ENCODE measurements around the gene BICDL2. TPM values are rescaled to one million over a fixed set of nuclear protein-coding genes. Genes with fewer than 3 reads are reported as not detected.

Gene BICDL2
- total and polyA plus RNA-seq, 2 donors (not counting 3 experiments of a cell fraction or from before 2014, with no cell fraction given): not detected

DNA sequence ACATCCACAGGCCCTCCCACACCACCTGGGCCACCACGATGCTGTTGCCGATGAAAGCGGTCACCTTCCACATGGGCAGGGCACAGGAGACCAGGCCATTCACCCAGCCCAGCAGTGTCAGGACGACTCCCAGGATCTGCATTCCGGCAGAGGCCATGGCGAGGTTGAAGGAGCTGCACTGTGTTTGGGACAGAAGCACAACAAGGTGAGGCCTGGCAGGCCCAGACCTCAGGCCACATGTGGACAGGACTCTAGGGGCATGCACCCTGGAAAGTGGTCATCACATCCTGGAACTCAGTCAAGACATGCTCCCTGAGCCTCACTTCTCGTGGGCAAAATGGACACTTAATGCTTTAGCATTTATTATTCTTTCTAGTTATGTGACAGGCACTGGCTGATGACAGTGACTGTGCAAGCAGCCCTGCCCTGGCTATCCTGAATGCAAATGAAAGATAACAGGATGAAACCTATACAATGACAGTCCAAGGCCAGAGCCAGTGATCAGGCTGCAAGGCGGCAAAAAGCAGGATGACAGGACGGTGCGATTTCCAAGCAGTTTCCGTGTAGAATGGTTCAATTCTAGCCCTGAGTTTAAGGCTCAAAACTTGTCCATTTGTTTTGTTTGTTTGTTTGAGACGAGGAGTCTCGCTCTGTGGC, 20.8 kb downstream of the BICDL2 start:
- no peaks in the 10 kb centered on the region for H3K9me3 ChIP-seq (replicated peaks; ENCODE audit: control insufficient read depth, insufficient read depth, low read length)
- no peaks in the 10 kb centered on the region for H3K36me3 ChIP-seq (ENCODE audit: control insufficient read depth in 2 of 2, extremely low read depth in 1 of 2, insufficient read depth in 2 of 2, low read length in 2 of 2)
- H2AFZ ChIP-seq (ENCODE audit: low read depth, low read length): no peak overlapping the region
- BruUV-seq (replicated peaks): no TSS peak
- dilution Hi-C loops (cut with MboI; ENCODE audit: extremely low pct_ligation_motif_present, low sequenced_read_pairs) (no loop called here), intact Hi-C loops (cut with micrococcal nuclease) (no loop called here)
- H3K27ac ChIP-seq (ENCODE audit: insufficient read depth, low read depth, low read length): no peak overlapping the region
- no peak for FAIRE-seq
- H3K4me2 ChIP-seq (ENCODE audit: insufficient read depth, low read length): no peak overlapping the region
- no peak for DNase-seq (ENCODE audit: low read depth, low spot score)
- TF ChIP-seq POLR2A (IDR thresholded peaks at IDR 0.05; ENCODE audit: low read depth, low read length) (no peak), GATA2 (IDR thresholded peaks at IDR 0.05; ENCODE audit: insufficient read depth, insufficient read length, low read depth, low read length) (no peak), MYC (IDR thresholded peaks at IDR 0.05; ENCODE audit: low read depth, low read length) (no peak), EZH2 (IDR thresholded peaks at IDR 0.05; ENCODE audit: borderline replicate concordance, low read depth, low read length, severe bottlenecking) (no peak), JUN (IDR thresholded peaks at IDR 0.05; ENCODE audit: borderline replicate concordance, insufficient read depth, insufficient read length, low read depth) (no peak), FOS (IDR thresholded peaks at IDR 0.05; ENCODE audit: borderline replicate concordance, insufficient read depth, low read length) (no peak), POLR2AphosphoS5 (IDR thresholded peaks at IDR 0.05; ENCODE audit: insufficient read depth, low read depth, low read length) (no peak)
- TF ChIP-seq, protein P1, sequence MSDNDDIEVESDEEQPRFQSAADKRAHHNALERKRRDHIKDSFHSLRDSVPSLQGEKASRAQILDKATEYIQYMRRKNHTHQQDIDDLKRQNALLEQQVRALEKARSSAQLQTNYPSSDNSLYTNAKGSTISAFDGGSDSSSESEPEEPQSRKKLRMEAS (IDR thresholded peaks at IDR 0.05; ENCODE audit: insufficient read depth, insufficient read length): no peak
- TF ChIP-seq, protein P2, sequence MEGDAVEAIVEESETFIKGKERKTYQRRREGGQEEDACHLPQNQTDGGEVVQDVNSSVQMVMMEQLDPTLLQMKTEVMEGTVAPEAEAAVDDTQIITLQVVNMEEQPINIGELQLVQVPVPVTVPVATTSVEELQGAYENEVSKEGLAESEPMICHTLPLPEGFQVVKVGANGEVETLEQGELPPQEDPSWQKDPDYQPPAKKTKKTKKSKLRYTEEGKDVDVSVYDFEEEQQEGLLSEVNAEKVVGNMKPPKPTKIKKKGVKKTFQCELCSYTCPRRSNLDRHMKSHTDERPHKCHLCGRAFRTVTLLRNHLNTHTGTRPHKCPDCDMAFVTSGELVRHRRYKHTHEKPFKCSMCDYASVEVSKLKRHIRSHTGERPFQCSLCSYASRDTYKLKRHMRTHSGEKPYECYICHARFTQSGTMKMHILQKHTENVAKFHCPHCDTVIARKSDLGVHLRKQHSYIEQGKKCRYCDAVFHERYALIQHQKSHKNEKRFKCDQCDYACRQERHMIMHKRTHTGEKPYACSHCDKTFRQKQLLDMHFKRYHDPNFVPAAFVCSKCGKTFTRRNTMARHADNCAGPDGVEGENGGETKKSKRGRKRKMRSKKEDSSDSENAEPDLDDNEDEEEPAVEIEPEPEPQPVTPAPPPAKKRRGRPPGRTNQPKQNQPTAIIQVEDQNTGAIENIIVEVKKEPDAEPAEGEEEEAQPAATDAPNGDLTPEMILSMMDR (IDR thresholded peaks at IDR 0.05; ENCODE audit: extremely low read depth in 1 of 2, insufficient read depth in 1 of 2, low read depth in 1 of 2, low read length in 2 of 2): no peak
- H3K9ac ChIP-seq (replicated peaks; ENCODE audit: extremely low read depth, insufficient read depth, low read length): no peak overlapping the region
- ChIA-PET POLR2A (no interaction called here), CTCF (no interaction called here)
- no peaks in the 10 kb centered on the region for H3K9me1 ChIP-seq (replicated peaks; ENCODE audit: control insufficient read depth, extremely low read depth, insufficient read depth, low read length)
- no peak overlapping the region for H3K4me3 ChIP-seq (replicated peaks in 1 of 3; ENCODE audit: insufficient read depth in 1 of 3, low read depth in 1 of 3, low read length in 3 of 3)
- H3K79me2 ChIP-seq (ENCODE audit: control insufficient read depth, insufficient read depth, low read length): no peaks in the 10 kb centered on the region
- no peaks in the 10 kb centered on the region for H3K4me1 ChIP-seq (ENCODE audit: control insufficient read depth, extremely low read depth, insufficient read depth, low read length)
- H3K27me3 ChIP-seq (ENCODE audit: control insufficient read depth in 2 of 2, insufficient read depth in 2 of 2, low read length in 2 of 2): peaks cover 21 to 22% of the 10 kb centered on the region in 2 experiments
- H4K20me1 ChIP-seq (replicated peaks; ENCODE audit: control insufficient read depth, extremely low read depth, insufficient read depth, low read length): no peaks in the 10 kb centered on the region
